ENCODE measurements around the gene SPATA13.

- TF ChIP-seq CTCF (IDR thresholded peaks at IDR 0.05) = no peak
- TF ChIP-seq EZH2 (IDR thresholded peaks at IDR 0.05; ENCODE audit: borderline replicate concordance, insufficient read depth, low read depth, low read length, poor library complexity, severe bottlenecking) = no peak
Measured at GRCh38 chr13:24323036-24323738, 162.7 kb downstream of the SPATA13 start.

All from B cell (primary cell).